ENCODE measurements around the gene SYNGR3.

Gene SYNGR3

GRCh38 chr16:2003231-2003826 lies 13.6 kb downstream of the SYNGR3 start:
- H3K4me3 ChIP-seq (ENCODE audit: low read depth, low read length) = no peak overlapping the region
- TF ChIP-seq, protein P1, sequence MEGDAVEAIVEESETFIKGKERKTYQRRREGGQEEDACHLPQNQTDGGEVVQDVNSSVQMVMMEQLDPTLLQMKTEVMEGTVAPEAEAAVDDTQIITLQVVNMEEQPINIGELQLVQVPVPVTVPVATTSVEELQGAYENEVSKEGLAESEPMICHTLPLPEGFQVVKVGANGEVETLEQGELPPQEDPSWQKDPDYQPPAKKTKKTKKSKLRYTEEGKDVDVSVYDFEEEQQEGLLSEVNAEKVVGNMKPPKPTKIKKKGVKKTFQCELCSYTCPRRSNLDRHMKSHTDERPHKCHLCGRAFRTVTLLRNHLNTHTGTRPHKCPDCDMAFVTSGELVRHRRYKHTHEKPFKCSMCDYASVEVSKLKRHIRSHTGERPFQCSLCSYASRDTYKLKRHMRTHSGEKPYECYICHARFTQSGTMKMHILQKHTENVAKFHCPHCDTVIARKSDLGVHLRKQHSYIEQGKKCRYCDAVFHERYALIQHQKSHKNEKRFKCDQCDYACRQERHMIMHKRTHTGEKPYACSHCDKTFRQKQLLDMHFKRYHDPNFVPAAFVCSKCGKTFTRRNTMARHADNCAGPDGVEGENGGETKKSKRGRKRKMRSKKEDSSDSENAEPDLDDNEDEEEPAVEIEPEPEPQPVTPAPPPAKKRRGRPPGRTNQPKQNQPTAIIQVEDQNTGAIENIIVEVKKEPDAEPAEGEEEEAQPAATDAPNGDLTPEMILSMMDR (IDR thresholded peaks at IDR 0.05; ENCODE audit: control insufficient read depth, extremely low read depth, insufficient read depth) = no peak
- DNase-seq (ENCODE audit: low read depth) = no peak

DNA sequence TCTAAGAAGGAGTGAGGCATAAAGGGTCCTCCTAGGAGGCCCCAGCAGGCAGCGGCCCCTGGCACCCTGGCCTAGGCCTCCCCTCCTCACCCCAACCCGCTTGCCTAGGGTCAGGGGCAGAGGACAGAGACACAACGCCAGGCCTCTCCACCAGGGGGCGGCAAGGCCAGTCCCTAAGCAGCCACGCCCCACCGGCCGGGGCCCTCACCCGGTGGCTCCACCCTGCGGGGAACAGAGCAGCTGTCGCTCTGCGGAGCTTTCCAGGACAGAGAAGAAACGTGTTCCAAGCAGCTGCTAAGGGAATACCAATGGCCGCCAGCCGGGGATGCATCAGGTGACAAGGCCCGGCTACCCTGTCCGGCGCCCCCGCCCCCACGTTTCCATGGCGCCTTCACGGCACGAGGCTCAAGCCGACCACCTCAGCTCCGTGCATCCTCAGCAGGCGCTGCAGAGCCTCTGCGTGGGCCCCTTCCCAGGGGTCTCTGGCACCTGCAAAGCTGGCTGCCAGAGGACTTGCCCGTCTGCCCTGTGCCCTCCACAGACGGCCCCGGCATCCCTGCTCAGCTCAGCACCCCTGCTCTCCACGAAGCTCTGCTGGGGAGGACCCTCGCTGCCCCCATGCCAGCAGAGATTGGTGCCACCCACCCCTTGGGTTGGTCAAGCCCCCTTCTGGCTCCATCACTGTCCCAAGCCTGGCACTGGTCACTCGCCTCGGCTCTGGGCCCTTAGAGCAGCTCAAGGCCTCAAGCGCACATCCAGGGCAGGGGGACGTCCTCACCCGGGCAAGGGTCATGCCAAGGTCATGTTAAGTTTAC lies 14.3 kb downstream of the SYNGR3 start:
- DNase-seq (ENCODE audit: low read depth) = no peak
- H3K4me3 ChIP-seq (ENCODE audit: low read depth, low read length) = peak overlapping the region; percentile 32

GRCh38 chr16:2004795-2005517 lies 15.2 kb downstream of the SYNGR3 start:
- H3K4me3 ChIP-seq (ENCODE audit: low read depth, low read length) = no peak overlapping the region
- no peak for DNase-seq (ENCODE audit: low read depth)
- TF ChIP-seq, protein P1 (IDR thresholded peaks at IDR 0.05; ENCODE audit: control insufficient read depth, extremely low read depth, insufficient read depth) = no peak

More for the DNA sequence above, 14.3 kb downstream of the SYNGR3 start:
- TF ChIP-seq, protein P1 (IDR thresholded peaks at IDR 0.05; ENCODE audit: control insufficient read depth, extremely low read depth, insufficient read depth) = peak; percentile 89

DNA sequence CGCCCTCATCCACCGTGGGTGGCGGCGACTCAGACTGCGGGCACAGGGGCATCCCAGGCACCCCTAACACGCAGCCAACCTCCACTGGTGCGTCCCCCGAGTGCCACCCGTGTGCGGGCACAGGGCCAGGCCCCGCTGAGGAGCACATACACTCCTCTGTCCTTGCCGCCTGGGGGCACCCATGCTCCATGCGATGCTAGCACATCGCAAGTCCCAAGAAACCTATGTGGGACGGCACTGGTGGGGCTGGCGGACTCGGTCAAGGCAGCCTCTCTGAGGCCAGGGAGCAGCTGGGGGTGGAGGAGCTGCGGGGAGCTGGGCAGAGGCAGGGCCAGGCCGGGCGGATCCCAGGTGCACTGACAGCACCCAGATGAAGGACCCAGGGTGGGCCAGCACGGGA lies 15.9 kb downstream of the SYNGR3 start:
- TF ChIP-seq, protein P1 (IDR thresholded peaks at IDR 0.05; ENCODE audit: control insufficient read depth, extremely low read depth, insufficient read depth) = peak; percentile 37
- no peak overlapping the region for H3K4me3 ChIP-seq (ENCODE audit: low read depth, low read length)
- DNase-seq (ENCODE audit: low read depth) = no peak

- DNase-seq (ENCODE audit: low read depth) = no peak
- TF ChIP-seq, protein P1 (IDR thresholded peaks at IDR 0.05; ENCODE audit: control insufficient read depth, extremely low read depth, insufficient read depth) = no peak
- H3K4me3 ChIP-seq (ENCODE audit: low read depth, low read length) = no peak overlapping the region
Measured at GRCh38 chr16:2006317-2006716, 16.5 kb downstream of the SYNGR3 start.

GRCh38 chr16:2007081-2007836 lies 17.5 kb downstream of the SYNGR3 start:
- DNase-seq (ENCODE audit: low read depth) = no peak
- peak overlapping the region; percentile 80 for H3K4me3 ChIP-seq (ENCODE audit: low read depth, low read length)
- TF ChIP-seq, protein P1 (IDR thresholded peaks at IDR 0.05; ENCODE audit: control insufficient read depth, extremely low read depth, insufficient read depth) = no peak
